Activated CD4-positive, alpha-beta memory T cell treated with anti-CD3 and anti-CD28 coated beads for 36 hours (primary cell): Measurements from ENCODE around the gene NELFB. TPM values are rescaled to one million over a fixed set of nuclear protein-coding genes. Genes with fewer than 3 reads are reported as not detected.

Experiments
- CTCF ChIA-PET: fragments of 350-600 bp; sonication (Branson Sonifier 250); formaldehyde crosslinking; loops from one replicate; lab custom pipeline; 2021; ENCODE audit warnings: antibody characterized with exemption, inconsistent platforms; lab: Charles Lee
- POLR2A ChIA-PET: fragments of 350-600 bp; sonication (Branson Sonifier 250); formaldehyde crosslinking; loops from one replicate; lab custom pipeline; 2021; ENCODE audit warnings: antibody characterized with exemption; lab: Charles Lee
- DNase-seq: peaks from one replicate; pipeline ENCODE4 v3.0.0-alpha.2; 2020
- H3K27ac Mint-ChIP-seq: one replicate; pipeline ENCODE4 v1.8.0; 2021; ENCODE audit warnings: mixed read lengths
- H3K27me3 Mint-ChIP-seq: one replicate; pipeline ENCODE4 v1.8.0; 2021; ENCODE audit warnings: mixed read lengths
- H3K36me3 Mint-ChIP-seq: one replicate; pipeline ENCODE4 v1.8.0; 2021; ENCODE audit warnings: mixed read lengths
- H3K4me1 Mint-ChIP-seq: one replicate; pipeline ENCODE4 v1.8.0; 2021; ENCODE audit warnings: low read depth, mixed read lengths
- H3K4me3 Mint-ChIP-seq: one replicate; pipeline ENCODE4 v1.8.0; 2021; ENCODE audit warnings: mild to moderate bottlenecking, mixed read lengths
- H3K9me3 Mint-ChIP-seq: one replicate; pipeline ENCODE4 v1.8.0; 2021; ENCODE audit warnings: mixed read lengths
- intact Hi-C: fragments of 100-400 bp; cut with micrococcal nuclease; formaldehyde crosslinking; loops from one replicate; pipeline ENCODE4 v1.15.1; 2023
- total RNA-seq, 2 experiments: library from RNA; stranded (reverse); gene quantifications; one replicate each; pipeline ENCODE4 v1.2.3, GENCODE V29; 2021

The NELFB gene
- total RNA-seq, 2 experiments from 2014 or later = 57.2 to 57.9 TPM

- DNase-seq = no peak
- Mint-ChIP-seq H3K4me3 (no peak overlapping the region), H3K27me3 (no peaks in the 10 kb centered on the region), H3K9me3 (no peaks in the 10 kb centered on the region), H3K36me3 (no peaks in the 10 kb centered on the region), H3K4me1 (peaks cover 5% of the 10 kb centered on the region), H3K27ac (no peak overlapping the region)
- intact Hi-C loops = no loop called here
- ChIA-PET CTCF (no interaction called here), POLR2A (no interaction called here)
Measured at GRCh38 chr9:137306850-137307254, 51.7 kb downstream of the NELFB start.

GRCh38 chr9:137307255-137308056 lies 52.3 kb downstream of the NELFB start:
- DNase-seq = no peak
- Mint-ChIP-seq H3K36me3 (no peaks in the 10 kb centered on the region), H3K4me3 (no peak overlapping the region), H3K9me3 (no peaks in the 10 kb centered on the region), H3K27ac (no peak overlapping the region), H3K27me3 (no peaks in the 10 kb centered on the region), H3K4me1 (peaks cover 5% of the 10 kb centered on the region)
- intact Hi-C loops = no loop called here
- POLR2A ChIA-PET = interaction anchor here (0.5 kb wide), 1 partner anchor 70 kb away, joined by 3 read pairs; no protein-coding TSS in a partner anchor
- CTCF ChIA-PET = no interaction called here

- Mint-ChIP-seq H3K4me3 (no peak overlapping the region), H3K4me1 (peaks cover 5% of the 10 kb centered on the region), H3K27me3 (no peaks in the 10 kb centered on the region), H3K9me3 (no peaks in the 10 kb centered on the region), H3K36me3 (no peaks in the 10 kb centered on the region), H3K27ac (no peak overlapping the region)
- CTCF ChIA-PET = no interaction called here
- no peak for DNase-seq
- intact Hi-C loops = no loop called here
- POLR2A ChIA-PET = interaction anchor here (0.5 kb wide), 1 partner anchor 70 kb away, joined by 3 read pairs; no protein-coding TSS in a partner anchor
Measured at GRCh38 chr9:137308057-137308619, 53.0 kb downstream of the NELFB start.

GRCh38 chr9:137309368-137310188 lies 54.5 kb downstream of the NELFB start:
- CTCF ChIA-PET = no interaction called here
- Mint-ChIP-seq H3K27ac (no peak overlapping the region), H3K4me1 (peaks cover 5% of the 10 kb centered on the region), H3K4me3 (no peak overlapping the region), H3K9me3 (no peaks in the 10 kb centered on the region), H3K27me3 (peaks cover 1% of the 10 kb centered on the region), H3K36me3 (no peaks in the 10 kb centered on the region)
- POLR2A ChIA-PET = no interaction called here
- intact Hi-C loops = no loop called here
- DNase-seq = no peak

- H3K27ac Mint-ChIP-seq = no peak overlapping the region
- H3K27me3 Mint-ChIP-seq = peaks cover 1% of the 10 kb centered on the region
- intact Hi-C loops = no loop called here
- peaks cover 3% of the 10 kb centered on the region for H3K4me1 Mint-ChIP-seq
- POLR2A ChIA-PET = no interaction called here
- H3K36me3 Mint-ChIP-seq = no peaks in the 10 kb centered on the region
- CTCF ChIA-PET = no interaction called here
- no peaks in the 10 kb centered on the region for H3K9me3 Mint-ChIP-seq
- DNase-seq = no peak
- no peak overlapping the region for H3K4me3 Mint-ChIP-seq
Measured at GRCh38 chr9:137310189-137311052, 55.3 kb downstream of the NELFB start.

GRCh38 chr9:137311171-137311985 lies 56.3 kb downstream of the NELFB start:
- Mint-ChIP-seq H3K4me3 (no peak overlapping the region), H3K4me1 (no peaks in the 10 kb centered on the region), H3K27ac (no peak overlapping the region), H3K27me3 (peaks cover 1% of the 10 kb centered on the region), H3K9me3 (no peaks in the 10 kb centered on the region), H3K36me3 (no peaks in the 10 kb centered on the region)
- CTCF ChIA-PET = no interaction called here
- peak; percentile 49 for DNase-seq
- intact Hi-C loops = no loop called here
- POLR2A ChIA-PET = no interaction called here

- DNase-seq = no peak
- CTCF ChIA-PET = no interaction called here
- Mint-ChIP-seq H3K27me3 (peaks cover 5% of the 10 kb centered on the region), H3K36me3 (no peaks in the 10 kb centered on the region), H3K27ac (no peak overlapping the region), H3K9me3 (no peaks in the 10 kb centered on the region), H3K4me1 (no peaks in the 10 kb centered on the region), H3K4me3 (no peak overlapping the region)
- POLR2A ChIA-PET = no interaction called here
- intact Hi-C loops = no loop called here
Measured at GRCh38 chr9:137311986-137312851, 57.1 kb downstream of the NELFB start.

- intact Hi-C loops = no loop called here
- no peaks in the 10 kb centered on the region for H3K36me3 Mint-ChIP-seq
- no peaks in the 10 kb centered on the region for H3K4me1 Mint-ChIP-seq
- CTCF ChIA-PET = no interaction called here
- peaks cover 5% of the 10 kb centered on the region for H3K27me3 Mint-ChIP-seq
- no peak for DNase-seq
- H3K27ac Mint-ChIP-seq = no peak overlapping the region
- POLR2A ChIA-PET = no interaction called here
- no peaks in the 10 kb centered on the region for H3K9me3 Mint-ChIP-seq
- H3K4me3 Mint-ChIP-seq = no peak overlapping the region
Measured at GRCh38 chr9:137312852-137313325, 57.8 kb downstream of the NELFB start.

- intact Hi-C loops = no loop called here
- CTCF ChIA-PET = no interaction called here
- Mint-ChIP-seq H3K9me3 (no peaks in the 10 kb centered on the region), H3K4me1 (no peaks in the 10 kb centered on the region), H3K27ac (no peak overlapping the region), H3K27me3 (peaks cover 5% of the 10 kb centered on the region), H3K4me3 (no peak overlapping the region), H3K36me3 (no peaks in the 10 kb centered on the region)
- DNase-seq = no peak
- POLR2A ChIA-PET = no interaction called here
Measured at GRCh38 chr9:137313326-137313936, 58.3 kb downstream of the NELFB start.

- Mint-ChIP-seq H3K36me3 (no peaks in the 10 kb centered on the region), H3K4me1 (no peaks in the 10 kb centered on the region), H3K27ac (no peak overlapping the region), H3K27me3 (peaks cover 5% of the 10 kb centered on the region), H3K4me3 (no peak overlapping the region), H3K9me3 (no peaks in the 10 kb centered on the region)
- CTCF ChIA-PET = no interaction called here
- DNase-seq = no peak
- intact Hi-C loops = no loop called here
- POLR2A ChIA-PET = no interaction called here
Measured at GRCh38 chr9:137313956-137314560, 58.9 kb downstream of the NELFB start.
